ENCODE data around the gene F2R.

DNA sequence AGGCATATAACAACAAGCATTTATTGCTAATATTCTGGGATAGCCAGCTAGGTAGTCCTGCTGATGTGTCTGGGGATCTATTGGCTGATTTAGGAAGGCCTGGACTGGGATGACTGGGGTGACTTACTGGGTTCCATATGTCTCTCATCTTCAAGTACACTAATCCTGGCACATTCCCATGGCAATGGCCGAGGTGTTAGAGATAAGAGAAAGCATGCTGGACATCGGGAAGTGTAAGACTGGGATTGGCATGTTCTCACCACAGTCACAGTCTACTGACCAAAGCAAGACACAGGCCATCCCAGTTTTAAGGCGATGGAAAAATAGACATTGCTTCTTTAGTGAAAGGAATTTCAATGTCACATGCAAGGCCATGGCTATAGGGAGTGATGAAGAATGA, 29.7 kb downstream of the F2R start:
- TF ChIP-seq, protein P1, sequence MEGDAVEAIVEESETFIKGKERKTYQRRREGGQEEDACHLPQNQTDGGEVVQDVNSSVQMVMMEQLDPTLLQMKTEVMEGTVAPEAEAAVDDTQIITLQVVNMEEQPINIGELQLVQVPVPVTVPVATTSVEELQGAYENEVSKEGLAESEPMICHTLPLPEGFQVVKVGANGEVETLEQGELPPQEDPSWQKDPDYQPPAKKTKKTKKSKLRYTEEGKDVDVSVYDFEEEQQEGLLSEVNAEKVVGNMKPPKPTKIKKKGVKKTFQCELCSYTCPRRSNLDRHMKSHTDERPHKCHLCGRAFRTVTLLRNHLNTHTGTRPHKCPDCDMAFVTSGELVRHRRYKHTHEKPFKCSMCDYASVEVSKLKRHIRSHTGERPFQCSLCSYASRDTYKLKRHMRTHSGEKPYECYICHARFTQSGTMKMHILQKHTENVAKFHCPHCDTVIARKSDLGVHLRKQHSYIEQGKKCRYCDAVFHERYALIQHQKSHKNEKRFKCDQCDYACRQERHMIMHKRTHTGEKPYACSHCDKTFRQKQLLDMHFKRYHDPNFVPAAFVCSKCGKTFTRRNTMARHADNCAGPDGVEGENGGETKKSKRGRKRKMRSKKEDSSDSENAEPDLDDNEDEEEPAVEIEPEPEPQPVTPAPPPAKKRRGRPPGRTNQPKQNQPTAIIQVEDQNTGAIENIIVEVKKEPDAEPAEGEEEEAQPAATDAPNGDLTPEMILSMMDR (IDR thresholded peaks at IDR 0.05; ENCODE audit: low read length) = no peak
- no peak for TF ChIP-seq EZH2 (optimal IDR thresholded peaks at IDR 0.05; ENCODE audit: low read depth, low read length)
- TF ChIP-seq EZH2phosphoT487 (IDR thresholded peaks at IDR 0.05; ENCODE audit: low read length) = no peak

All from MM.1S (cell line).